GM12864 (cell line): Measurements from ENCODE around the gene CIPC.

Experiments
- DNase-seq: peaks from one replicate; pipeline ENCODE4 v3.0.0-alpha.2; 2011; ENCODE audit warnings: low read depth
- H3K4me3 ChIP-seq: 2 replicates; pipeline ENCODE4 v1.5.1; 2011; ENCODE audit warnings: mild to moderate bottlenecking, low read depth, low read length, control low read depth
- TF ChIP-seq, protein P1 (sequence below): IDR thresholded peaks from 2 replicates; pipeline ENCODE4 v1.5.1; 2011; ENCODE audit warnings: low read depth, mild to moderate bottlenecking, moderate library complexity, low read length, control low read depth, inconsistent platforms; ENCODE audit errors: missing control alignments

Gene CIPC

DNA sequence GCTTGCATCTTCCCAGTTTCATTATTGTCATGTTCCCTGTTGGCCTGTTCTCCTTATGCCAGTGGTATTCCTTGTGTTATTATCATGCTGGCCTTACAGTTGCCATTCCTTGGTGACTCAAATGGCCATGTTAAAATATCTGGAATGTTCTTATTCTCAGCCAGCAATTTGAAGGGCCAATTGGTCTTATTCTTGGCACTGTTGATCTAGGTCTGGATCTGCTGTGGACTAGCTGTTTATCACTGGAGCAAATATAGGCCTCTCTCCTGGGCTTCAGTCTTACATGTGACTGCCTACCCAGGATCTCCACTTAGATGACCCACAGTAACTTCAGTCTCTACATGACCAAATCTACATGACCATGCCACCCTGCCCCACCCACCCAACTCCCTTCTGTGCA is 5.4 kb downstream of the CIPC start:
- no peak overlapping the region for H3K4me3 ChIP-seq
- TF ChIP-seq, protein P1, sequence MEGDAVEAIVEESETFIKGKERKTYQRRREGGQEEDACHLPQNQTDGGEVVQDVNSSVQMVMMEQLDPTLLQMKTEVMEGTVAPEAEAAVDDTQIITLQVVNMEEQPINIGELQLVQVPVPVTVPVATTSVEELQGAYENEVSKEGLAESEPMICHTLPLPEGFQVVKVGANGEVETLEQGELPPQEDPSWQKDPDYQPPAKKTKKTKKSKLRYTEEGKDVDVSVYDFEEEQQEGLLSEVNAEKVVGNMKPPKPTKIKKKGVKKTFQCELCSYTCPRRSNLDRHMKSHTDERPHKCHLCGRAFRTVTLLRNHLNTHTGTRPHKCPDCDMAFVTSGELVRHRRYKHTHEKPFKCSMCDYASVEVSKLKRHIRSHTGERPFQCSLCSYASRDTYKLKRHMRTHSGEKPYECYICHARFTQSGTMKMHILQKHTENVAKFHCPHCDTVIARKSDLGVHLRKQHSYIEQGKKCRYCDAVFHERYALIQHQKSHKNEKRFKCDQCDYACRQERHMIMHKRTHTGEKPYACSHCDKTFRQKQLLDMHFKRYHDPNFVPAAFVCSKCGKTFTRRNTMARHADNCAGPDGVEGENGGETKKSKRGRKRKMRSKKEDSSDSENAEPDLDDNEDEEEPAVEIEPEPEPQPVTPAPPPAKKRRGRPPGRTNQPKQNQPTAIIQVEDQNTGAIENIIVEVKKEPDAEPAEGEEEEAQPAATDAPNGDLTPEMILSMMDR, result no peak
- no peak for DNase-seq

DNA sequence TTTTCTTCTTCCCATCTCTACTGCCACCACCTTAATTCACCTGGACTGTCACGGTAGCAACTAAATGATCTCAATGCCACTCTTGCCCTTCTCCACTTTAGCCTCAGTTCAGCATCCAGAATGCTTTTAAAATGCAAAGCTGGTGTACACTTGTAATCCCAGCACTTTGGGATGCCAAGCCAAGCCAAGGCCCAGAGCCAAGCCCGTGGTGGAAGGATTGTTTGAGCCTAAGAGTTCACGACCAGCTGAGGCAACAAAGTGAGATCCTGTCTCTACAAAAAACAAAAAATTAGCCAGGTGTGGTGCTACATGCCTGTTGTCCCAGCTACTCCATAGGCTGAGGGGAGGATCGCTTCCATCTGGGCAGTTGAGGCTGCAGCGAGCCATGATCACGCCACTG is 5.9 kb downstream of the CIPC start:
- TF ChIP-seq, protein P1, result no peak
- DNase-seq, result no peak
- H3K4me3 ChIP-seq, result no peak overlapping the region

DNA sequence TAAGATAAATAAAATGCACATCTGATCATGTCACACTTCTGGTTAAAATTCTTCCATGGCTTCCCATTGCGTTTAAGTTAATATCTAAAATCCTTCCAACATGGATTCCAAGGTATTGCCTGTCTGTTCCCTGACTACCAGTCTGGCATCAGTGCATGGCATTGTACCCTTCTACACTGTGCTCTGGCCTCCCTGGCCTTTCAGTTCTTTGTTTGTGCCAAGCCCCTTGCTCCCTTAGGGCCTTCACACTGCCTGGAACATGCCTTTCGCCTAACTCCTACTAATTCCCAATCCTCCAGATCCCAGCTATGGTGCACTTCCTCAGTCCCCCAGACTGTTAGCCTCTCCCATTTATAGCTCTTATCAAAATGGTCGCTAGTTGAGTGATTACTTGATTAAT is 6.3 kb downstream of the CIPC start:
- DNase-seq, result no peak
- H3K4me3 ChIP-seq, result no peak overlapping the region
- TF ChIP-seq, protein P1, result no peak

DNA sequence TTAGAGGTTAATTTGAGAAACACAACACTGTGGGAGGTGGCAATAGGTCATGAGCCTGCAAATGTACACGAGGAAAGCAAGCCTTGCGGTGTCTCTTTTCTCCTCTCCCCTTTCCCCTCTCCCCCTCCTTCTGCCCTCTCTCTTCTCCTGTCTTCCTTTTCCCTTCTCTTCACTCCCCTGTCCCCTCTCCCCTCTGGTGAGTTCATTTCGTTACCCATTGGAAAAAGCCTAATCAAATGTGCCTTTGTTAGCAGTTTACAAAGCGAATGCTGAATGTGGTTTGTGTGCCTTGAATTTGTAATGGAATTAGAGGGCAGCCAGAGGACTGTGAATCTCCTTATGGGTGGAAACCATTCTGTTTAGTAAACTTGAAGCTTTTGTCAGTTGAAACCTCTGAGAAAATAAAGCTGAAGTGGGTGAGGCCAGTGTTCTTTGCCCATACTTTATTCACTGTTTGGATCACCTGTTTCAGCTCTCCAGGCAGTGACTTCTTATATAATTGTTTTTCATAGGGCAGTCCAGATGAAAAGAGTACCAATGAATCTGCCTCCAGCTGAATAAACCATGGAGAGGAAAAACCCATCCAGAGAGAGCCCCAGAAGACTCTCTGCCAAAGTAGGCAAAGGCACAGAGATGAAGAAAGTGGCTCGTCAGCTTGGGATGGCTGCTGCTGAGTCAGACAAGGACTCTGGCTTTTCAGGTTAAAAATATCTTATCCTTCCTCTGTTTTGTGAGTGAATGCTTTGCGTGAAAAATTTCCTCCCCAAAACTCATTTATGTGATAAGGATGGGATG is 7.3 kb downstream of the CIPC start:
- no peak for DNase-seq
- TF ChIP-seq, protein P1, result no peak
- H3K4me3 ChIP-seq, result no peak overlapping the region

DNA sequence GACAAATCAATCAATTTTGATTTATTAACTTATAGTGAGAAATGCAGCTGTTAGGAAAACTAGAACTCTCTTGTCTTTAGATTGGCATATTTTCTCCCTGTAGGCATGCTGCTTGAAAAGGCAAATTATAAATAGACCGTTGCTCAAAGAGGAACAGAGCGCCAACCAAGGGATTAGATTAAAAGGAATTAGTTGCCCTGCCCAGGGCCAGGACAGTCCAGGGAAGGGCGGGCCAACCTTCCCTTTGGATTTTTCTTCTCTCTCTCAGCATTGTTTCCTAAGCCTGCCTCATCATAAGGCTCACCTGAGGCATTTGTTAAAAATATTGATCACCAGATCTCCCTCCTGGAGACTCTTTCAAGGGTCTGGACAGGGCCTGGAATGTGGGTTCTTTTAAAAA is 8.6 kb downstream of the CIPC start:
- no peak overlapping the region for H3K4me3 ChIP-seq
- no peak for DNase-seq
- TF ChIP-seq, protein P1, result no peak

DNA sequence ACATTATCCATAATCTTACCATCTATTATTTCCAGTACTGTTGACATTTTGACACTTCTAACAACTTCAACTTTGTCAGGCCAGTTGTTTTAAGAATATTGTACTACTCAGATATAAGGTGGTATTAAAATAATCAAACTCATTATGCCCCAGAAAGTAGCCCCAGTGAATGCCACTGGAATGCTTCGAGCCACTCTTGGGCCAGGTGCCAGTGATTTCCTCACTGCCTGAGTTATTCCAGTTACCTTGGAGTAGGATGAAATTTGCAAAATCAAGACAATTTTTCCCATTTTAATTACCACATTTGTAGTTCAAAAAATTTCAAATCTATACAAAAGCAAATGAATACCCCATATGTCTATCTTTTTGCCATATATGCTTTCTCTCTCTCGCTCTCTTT is 9.2 kb downstream of the CIPC start:
- DNase-seq, result no peak
- H3K4me3 ChIP-seq, result no peak overlapping the region
- TF ChIP-seq, protein P1, result no peak

DNA sequence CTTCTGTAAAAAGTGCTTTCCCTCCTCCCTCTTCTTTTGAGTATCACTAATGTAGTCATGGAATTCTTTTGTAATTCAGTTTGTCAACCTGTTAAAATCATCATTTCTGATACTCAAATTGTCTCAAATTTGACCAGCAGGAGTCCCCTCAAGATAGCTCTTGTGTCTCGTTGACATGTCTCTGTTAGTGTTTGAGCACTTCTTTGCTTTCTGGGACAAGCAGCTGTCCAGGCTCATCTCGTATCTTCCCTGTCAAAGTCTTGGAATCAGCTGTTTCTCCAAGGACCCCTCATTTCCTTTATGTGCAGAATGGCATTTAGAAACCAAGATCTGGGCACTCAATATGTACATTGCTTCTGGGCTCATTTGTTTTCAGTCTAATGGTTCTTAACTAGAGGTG is 10.7 kb downstream of the CIPC start:
- H3K4me3 ChIP-seq, result no peak overlapping the region
- TF ChIP-seq, protein P1, result peak; percentile 11
- DNase-seq, result no peak
